Loucy (cell line): ENCODE results near the gene KCNIP2.
A peak's percentile ranks its signal among the peaks of the same experiment; 100 is the strongest.

Experiments used
- H2AFZ ChIP-seq: fragments of 200-600 bp; sonication (generic); 2 replicates; pipeline ENCODE4 v1.6.0; 2016; ENCODE audit warnings: antibody characterized with exemption, mild to moderate bottlenecking, low read length, moderate library complexity
- H3F3A ChIP-seq: fragments of 200-600 bp; 2 replicates; pipeline ENCODE4 v1.6.0; 2016; ENCODE audit warnings: antibody characterized with exemption, low read depth, mild to moderate bottlenecking
- H3K27me3 ChIP-seq: fragments of 200-600 bp; sonication (generic); 2 replicates; pipeline ENCODE4 v1.6.1; 2014; ENCODE audit warnings: low read length, mild to moderate bottlenecking; ENCODE audit not compliant: insufficient read depth, poor library complexity, severe bottlenecking
- H3K36me3 ChIP-seq: fragments of 200-600 bp; sonication (generic); 2 replicates; pipeline ENCODE4 v1.6.1; 2016; ENCODE audit warnings: low read length; ENCODE audit not compliant: insufficient read depth
- H3K4me1 ChIP-seq: fragments of 200-600 bp; sonication (generic); 2 replicates; pipeline ENCODE4 v1.5.1; 2014; ENCODE audit warnings: low read length, mild to moderate bottlenecking; ENCODE audit not compliant: insufficient read depth, poor library complexity, severe bottlenecking
- H3K4me2 ChIP-seq: fragments of 200-600 bp; sonication (generic); 2 replicates; pipeline ENCODE4 v1.6.0; 2014; ENCODE audit warnings: antibody characterized with exemption, low read length, low read depth, mild to moderate bottlenecking; ENCODE audit not compliant: poor library complexity, severe bottlenecking
- H3K4me3 ChIP-seq: fragments of 200-600 bp; sonication (generic); 2 replicates; pipeline ENCODE4 v1.5.1; 2014; ENCODE audit warnings: low read length, mild to moderate bottlenecking, mixed read lengths; ENCODE audit not compliant: poor library complexity, severe bottlenecking
- H3K79me2 ChIP-seq: fragments of 200-600 bp; sonication (generic); 2 replicates; pipeline ENCODE4 v1.6.1; 2014; ENCODE audit warnings: low read length; ENCODE audit not compliant: insufficient read depth
- H3K9ac ChIP-seq: fragments of 200-600 bp; sonication (generic); 2 replicates; pipeline ENCODE4 v1.6.0; 2014; ENCODE audit warnings: mild to moderate bottlenecking, low read depth, low read length, moderate library complexity; ENCODE audit not compliant: poor library complexity, severe bottlenecking
- H3K9me2 ChIP-seq: fragments of 200-600 bp; sonication (generic); replicated peaks from 2 replicates; pipeline ENCODE4 v1.6.1; 2016; ENCODE audit warnings: low read depth, low read length, mixed read lengths
- H3K9me3 ChIP-seq: fragments of 200-600 bp; sonication (generic); 2 replicates; pipeline ENCODE4 v1.6.1; 2014; ENCODE audit warnings: mild to moderate bottlenecking, antibody characterized with exemption, low read length, low read depth; ENCODE audit not compliant: insufficient read depth
- H4K20me1 ChIP-seq: fragments of 200-600 bp; sonication (generic); 2 replicates; pipeline ENCODE4 v1.6.0; 2014; ENCODE audit warnings: antibody characterized with exemption, low read length, mild to moderate bottlenecking; ENCODE audit not compliant: insufficient read depth, poor library complexity, severe bottlenecking
- CTCF ChIP-seq: fragments of 200-600 bp; sonication (generic); conservative IDR thresholded peaks from 2 replicates; pipeline ENCODE4 v1.5.1; 2014; ENCODE audit warnings: mild to moderate bottlenecking, antibody characterized with exemption, low read length
- EZH2phosphoT487 ChIP-seq: fragments of 200-600 bp; IDR thresholded peaks from 2 replicates; pipeline ENCODE4 v1.6.1; 2018; ENCODE audit warnings: antibody characterized with exemption, mild to moderate bottlenecking, moderate library complexity, borderline replicate concordance

The KCNIP2 gene

GRCh38 chr10:101785801-101786200 lies 57.8 kb downstream of the KCNIP2 start:
- H2AFZ ChIP-seq, result no peak overlapping the region
- H3K4me1 ChIP-seq, result peaks cover 12% of the 10 kb centered on the region
- no peak overlapping the region for H3K4me2 ChIP-seq
- no peaks in the 10 kb centered on the region for H3K27me3 ChIP-seq
- no peaks in the 10 kb centered on the region for H3K9me3 ChIP-seq
- peaks cover 2% of the 10 kb centered on the region for H4K20me1 ChIP-seq
- H3K4me3 ChIP-seq, result no peak overlapping the region
- H3F3A ChIP-seq, result no peaks in the 10 kb centered on the region
- no peaks in the 10 kb centered on the region for H3K9me2 ChIP-seq
- peaks cover 14% of the 10 kb centered on the region; the same call in 1 of the 2 replicates for H3K79me2 ChIP-seq
- no peak overlapping the region for H3K9ac ChIP-seq
- TF ChIP-seq EZH2phosphoT487, result no peak
- TF ChIP-seq CTCF, result no peak
- H3K36me3 ChIP-seq, result peaks cover 52% of the 10 kb centered on the region; the same call in 1 of the 2 replicates

GRCh38 chr10:101784558-101784957 lies 59.0 kb downstream of the KCNIP2 start:
- Histone ChIP-seq H3K79me2 (peaks cover 14% of the 10 kb centered on the region; the same call in 1 of the 2 replicates), H3K9ac (no peak overlapping the region), H3K4me3 (no peak overlapping the region), H3K4me2 (peak overlapping the region; percentile 95), H3K27me3 (no peaks in the 10 kb centered on the region), H4K20me1 (peaks cover 5% of the 10 kb centered on the region), H3K4me1 (peaks cover 12% of the 10 kb centered on the region), H3K9me3 (no peaks in the 10 kb centered on the region), H3F3A (no peaks in the 10 kb centered on the region), H2AFZ (no peak overlapping the region), H3K36me3 (peaks cover 43% of the 10 kb centered on the region; the same call in 1 of the 2 replicates), H3K9me2 (no peaks in the 10 kb centered on the region)
- TF ChIP-seq EZH2phosphoT487, result no peak
- TF ChIP-seq CTCF, result no peak

- Histone ChIP-seq H4K20me1 (peaks cover 5% of the 10 kb centered on the region), H3K9ac (peak overlapping the region; percentile 78), H3K4me2 (peak overlapping the region; percentile 95), H3K27me3 (no peaks in the 10 kb centered on the region), H3K4me3 (peak overlapping the region; percentile 91), H3K4me1 (peaks cover 12% of the 10 kb centered on the region), H3K36me3 (peaks cover 34% of the 10 kb centered on the region; the same call in 1 of the 2 replicates), H3K9me2 (no peaks in the 10 kb centered on the region), H3K9me3 (no peaks in the 10 kb centered on the region), H2AFZ (peak overlapping the region; percentile 94), H3F3A (no peaks in the 10 kb centered on the region), H3K79me2 (peaks cover 14% of the 10 kb centered on the region; the same call in 1 of the 2 replicates)
- no peak for TF ChIP-seq CTCF
- TF ChIP-seq EZH2phosphoT487, result no peak
Observed at GRCh38 chr10:101783736-101784118, 59.9 kb downstream of the KCNIP2 start.
